PC-3 (cell line): ENCODE data around the gene SMIM1. TPM values are rescaled to one million over a fixed set of nuclear protein-coding genes. Genes with fewer than 3 reads are reported as not detected.
A peak's percentile ranks its signal among the peaks of the same experiment; 100 is the strongest.

Experiments
- ATAC-seq: fragments of 200-7000 bp; cut with Tn5 transposase; 2 replicates; pipeline ENCODE4 v1.9.1; 2020; ENCODE audit warnings: mild to moderate bottlenecking, moderate library complexity
- BruUV-seq: library from RNA; stranded (reverse); fragments of 400-500 nt; replicated peaks from 2 replicates; lab custom pipeline; 2021; lab: Mats Ljungman, UMichigan
- CTCF ChIA-PET: fragments of 300-600 bp; sonication (Branson Sonifier 250); formaldehyde crosslinking; loops from one replicate; lab custom pipeline; 2022; ENCODE audit warnings: antibody characterized with exemption; lab: Charles Lee
- POLR2A ChIA-PET: fragments of 300-600 bp; sonication (Branson Sonifier 250); formaldehyde crosslinking; loops from one replicate; lab custom pipeline; 2022; ENCODE audit warnings: antibody characterized with exemption; ENCODE audit not compliant: unreplicated experiment; lab: Charles Lee
- DNase-seq: peaks from one replicate; pipeline ENCODE4 v3.0.0-alpha.2; 2015
- H2AFZ ChIP-seq: fragments of 300-600 bp; sonication (generic); 2 replicates; pipeline ENCODE4 v1.6.0; 2016; ENCODE audit warnings: antibody characterized with exemption, low read length
- H3F3A ChIP-seq: fragments of 300-600 bp; sonication (generic); one replicate; pipeline ENCODE4 v1.6.0; 2017; ENCODE audit warnings: antibody characterized with exemption, low read length, control low read depth, mild to moderate bottlenecking; ENCODE audit not compliant: unreplicated experiment
- H3K27ac ChIP-seq: fragments of 300-600 bp; sonication (generic); 2 replicates; pipeline ENCODE4 v1.5.1; 2016; ENCODE audit warnings: mild to moderate bottlenecking, low read length
- H3K27me3 ChIP-seq: fragments of 300-600 bp; sonication (generic); 2 replicates; pipeline ENCODE4 v1.6.1; 2016; ENCODE audit warnings: low read length, mixed read lengths
- H3K36me3 ChIP-seq: fragments of 300-600 bp; sonication (generic); 2 replicates; pipeline ENCODE4 v1.6.1; 2016; ENCODE audit warnings: low read depth, mixed run types, low read length, mixed read lengths
- H3K4me1 ChIP-seq: fragments of 300-600 bp; sonication (generic); 2 replicates; pipeline ENCODE4 v1.5.1; 2016; ENCODE audit warnings: low read length; ENCODE audit not compliant: insufficient read depth
- H3K4me2 ChIP-seq: fragments of 300-600 bp; sonication (generic); 2 replicates; pipeline ENCODE4 v1.6.0; 2016; ENCODE audit warnings: low read length
- H3K4me3 ChIP-seq: fragments of 300-600 bp; sonication (generic); 2 replicates; pipeline ENCODE4 v1.5.1; 2016; ENCODE audit warnings: mild to moderate bottlenecking, low read length, mixed read lengths
- H3K79me2 ChIP-seq: fragments of 300-600 bp; sonication (generic); 2 replicates; pipeline ENCODE4 v1.6.1; 2017; ENCODE audit warnings: low read length, mixed read lengths
- H3K9ac ChIP-seq: fragments of 300-600 bp; sonication (generic); 2 replicates; pipeline ENCODE4 v1.6.0; 2016; ENCODE audit warnings: mild to moderate bottlenecking, low read length
- H3K9me2 ChIP-seq: fragments of 300-600 bp; sonication (generic); replicated peaks from 2 replicates; pipeline ENCODE4 v1.6.1; 2016; ENCODE audit warnings: mixed run types, low read length, mixed read lengths
- H3K9me3 ChIP-seq: fragments of 300-600 bp; sonication (generic); 2 replicates; pipeline ENCODE4 v1.6.1; 2016; ENCODE audit warnings: low read length, mixed read lengths
- H4K20me1 ChIP-seq: fragments of 300-600 bp; sonication (generic); 2 replicates; pipeline ENCODE4 v1.6.1; 2016; ENCODE audit warnings: low read length, mixed read lengths
- EZH2 ChIP-seq: fragments of 300-600 bp; sonication (generic); IDR thresholded peaks from one replicate; pipeline ENCODE4 v1.6.1; 2017; ENCODE audit warnings: antibody characterized with exemption, mild to moderate bottlenecking, low read length; ENCODE audit not compliant: unreplicated experiment
- EZH2phosphoT487 ChIP-seq: fragments of 300-600 bp; sonication (generic); IDR thresholded peaks from 2 replicates; pipeline ENCODE4 v1.6.1; 2018; ENCODE audit warnings: mild to moderate bottlenecking, antibody characterized with exemption, low read length, borderline replicate concordance
- intact Hi-C: fragments of 100-400 bp; cut with micrococcal nuclease; formaldehyde crosslinking; loops from 2 replicates; pipeline ENCODE4 v1.9.0; 2023
- total RNA-seq: library from RNA; depleted of rRNA; stranded (reverse); fragments of >200 nt; gene quantifications from 2 replicates; pipeline ENCODE4 v1.2.3, GENCODE V29; 2014
- TF ChIP-seq, protein P1 (sequence below): fragments of 300-600 bp; sonication (generic); conservative IDR thresholded peaks from 2 replicates; pipeline ENCODE4 v1.5.1; 2017; ENCODE audit warnings: antibody characterized with exemption, low read depth, mild to moderate bottlenecking, low read length

Gene SMIM1
- total RNA-seq, 1 experiment from 2014 or later, result 10.8 TPM

DNA sequence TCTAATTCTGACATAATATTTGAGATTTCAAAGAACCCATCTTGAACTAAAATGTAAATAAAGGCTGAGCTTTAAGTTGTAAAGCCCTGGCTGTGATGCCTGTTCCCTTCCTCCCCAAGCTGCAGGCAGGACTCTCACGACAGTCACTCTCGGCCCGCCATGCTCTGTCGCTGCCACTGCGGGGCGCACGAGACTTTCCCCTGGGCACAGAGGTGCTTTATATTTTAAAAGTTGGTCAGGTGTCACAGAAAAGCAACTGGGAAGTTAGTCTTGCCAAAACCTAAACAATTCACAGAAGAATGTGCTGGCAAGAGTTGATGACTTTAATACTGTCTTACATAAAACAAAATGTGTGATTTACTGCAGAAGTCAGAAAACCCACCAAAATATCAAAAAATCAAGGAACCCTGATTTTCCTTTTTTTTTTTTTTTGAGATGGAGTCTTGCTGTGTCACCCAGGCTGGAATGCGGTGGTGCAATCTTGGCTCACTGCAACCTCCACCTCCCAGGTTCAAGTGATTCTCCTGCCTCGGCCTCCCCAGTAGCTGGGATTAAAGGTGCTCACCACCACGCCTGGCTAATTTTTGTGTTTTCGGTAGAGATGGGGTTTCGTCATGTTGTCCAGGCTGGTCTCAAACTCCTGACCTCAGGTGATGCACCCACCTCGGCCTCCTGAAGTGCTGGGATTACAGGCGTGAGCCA lies 13.1 kb downstream of the SMIM1 start:
- H3K4me2 ChIP-seq, result no peak overlapping the region
- POLR2A ChIA-PET, result no interaction called here
- no peaks in the 10 kb centered on the region for H3F3A ChIP-seq
- no peak overlapping the region for H2AFZ ChIP-seq
- ATAC-seq (peak; percentile 77), DNase-seq (peak; percentile 49)
- BruUV-seq, result TSS peak; percentile 4
- H3K27me3 ChIP-seq, result no peaks in the 10 kb centered on the region
- H3K9me3 ChIP-seq, result no peaks in the 10 kb centered on the region
- peaks cover 35% of the 10 kb centered on the region for H3K79me2 ChIP-seq
- H4K20me1 ChIP-seq, result peaks cover 20% of the 10 kb centered on the region
- no peaks in the 10 kb centered on the region for H3K4me1 ChIP-seq
- H3K9me2 ChIP-seq, result no peaks in the 10 kb centered on the region
- no peak overlapping the region for H3K9ac ChIP-seq
- H3K27ac ChIP-seq, result no peak overlapping the region
- CTCF ChIA-PET, result interaction anchor here (0.7 kb wide), 1 partner anchor 802 kb away, joined by 7 read pairs; no protein-coding TSS in a partner anchor
- TF ChIP-seq EZH2phosphoT487, result no peak
- TF ChIP-seq, protein P1, sequence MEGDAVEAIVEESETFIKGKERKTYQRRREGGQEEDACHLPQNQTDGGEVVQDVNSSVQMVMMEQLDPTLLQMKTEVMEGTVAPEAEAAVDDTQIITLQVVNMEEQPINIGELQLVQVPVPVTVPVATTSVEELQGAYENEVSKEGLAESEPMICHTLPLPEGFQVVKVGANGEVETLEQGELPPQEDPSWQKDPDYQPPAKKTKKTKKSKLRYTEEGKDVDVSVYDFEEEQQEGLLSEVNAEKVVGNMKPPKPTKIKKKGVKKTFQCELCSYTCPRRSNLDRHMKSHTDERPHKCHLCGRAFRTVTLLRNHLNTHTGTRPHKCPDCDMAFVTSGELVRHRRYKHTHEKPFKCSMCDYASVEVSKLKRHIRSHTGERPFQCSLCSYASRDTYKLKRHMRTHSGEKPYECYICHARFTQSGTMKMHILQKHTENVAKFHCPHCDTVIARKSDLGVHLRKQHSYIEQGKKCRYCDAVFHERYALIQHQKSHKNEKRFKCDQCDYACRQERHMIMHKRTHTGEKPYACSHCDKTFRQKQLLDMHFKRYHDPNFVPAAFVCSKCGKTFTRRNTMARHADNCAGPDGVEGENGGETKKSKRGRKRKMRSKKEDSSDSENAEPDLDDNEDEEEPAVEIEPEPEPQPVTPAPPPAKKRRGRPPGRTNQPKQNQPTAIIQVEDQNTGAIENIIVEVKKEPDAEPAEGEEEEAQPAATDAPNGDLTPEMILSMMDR, result peak; percentile 77
- no peak for TF ChIP-seq EZH2
- H3K4me3 ChIP-seq, result no peak overlapping the region
- intact Hi-C loops, result no loop called here
- H3K36me3 ChIP-seq, result peaks cover 62% of the 10 kb centered on the region

DNA sequence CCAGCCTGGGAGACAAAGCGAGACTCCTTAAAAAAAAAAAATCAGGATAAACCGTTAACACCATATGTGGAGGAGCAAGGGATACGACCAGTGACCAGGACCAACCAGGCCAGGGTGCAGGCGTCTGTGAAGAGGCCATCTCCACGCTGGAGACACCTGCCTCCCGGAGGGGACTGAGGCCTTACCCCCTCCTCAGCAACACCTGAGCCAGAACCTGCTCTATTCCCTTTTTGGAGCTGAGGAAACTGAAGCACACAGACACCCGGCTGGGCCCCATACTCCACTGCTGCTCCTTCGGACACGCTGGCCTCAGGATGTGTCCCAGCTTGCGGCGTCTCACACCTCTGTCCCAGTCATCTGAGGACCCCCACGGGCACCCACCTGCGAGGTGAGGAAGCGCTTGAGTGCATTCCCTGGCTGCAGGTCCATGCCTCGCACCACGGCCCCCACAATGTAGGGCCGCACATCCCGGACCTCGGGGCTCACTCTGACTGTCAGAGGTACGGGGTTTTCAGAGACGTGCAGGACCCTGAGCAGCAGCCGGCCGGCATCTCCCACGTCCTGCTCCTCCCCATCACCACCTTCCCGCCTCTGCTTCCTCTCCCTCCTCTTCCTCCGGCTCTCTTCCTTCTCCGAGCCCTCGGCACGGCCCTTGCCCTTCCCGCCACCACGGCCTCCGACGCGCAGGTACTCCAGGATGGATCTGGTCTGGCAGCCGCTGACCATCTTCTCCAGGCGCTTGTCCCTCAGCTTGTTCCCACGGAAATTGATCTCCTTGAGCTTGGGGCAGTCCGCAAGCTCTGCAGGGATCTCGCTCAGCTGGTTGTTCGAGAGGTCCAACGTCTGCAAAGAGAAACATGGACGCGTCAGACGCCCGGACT lies 14.2 kb downstream of the SMIM1 start:
- POLR2A ChIA-PET, result no interaction called here

More for the DNA sequence above, 14.2 kb downstream of the SMIM1 start:
- Histone ChIP-seq H3K27ac (no peak overlapping the region), H4K20me1 (peaks cover 20% of the 10 kb centered on the region), H3K79me2 (peaks cover 46% of the 10 kb centered on the region), H3K9me2 (no peaks in the 10 kb centered on the region), H3K36me3 (peaks cover 54% of the 10 kb centered on the region), H3K27me3 (no peaks in the 10 kb centered on the region), H2AFZ (no peak overlapping the region), H3F3A (no peaks in the 10 kb centered on the region), H3K4me1 (no peaks in the 10 kb centered on the region), H3K9me3 (no peaks in the 10 kb centered on the region), H3K4me3 (no peak overlapping the region), H3K9ac (no peak overlapping the region), H3K4me2 (no peak overlapping the region)
- CTCF ChIA-PET, result no interaction called here
- BruUV-seq, result no TSS peak
- no peak for ATAC-seq
- TF ChIP-seq EZH2 (no peak), EZH2phosphoT487 (no peak)
- TF ChIP-seq, protein P1, result no peak
- DNase-seq, result no peak
- intact Hi-C loops, result no loop called here
